NK-92 (cell line): ENCODE data around the gene KIT.
"Not testable (repeated sequence)": the region's sequence is repeated elsewhere in the genome, so short reads cannot be mapped to it uniquely, and the experiment has no call there.

Experiments used
- DNase-seq: peaks from one replicate; lab custom pipeline; 2025; ENCODE audit not compliant: unreplicated experiment; lab: John Stamatoyannopoulos, UW

KIT gene

GRCh38 chr4:54657551-54658251 is at the start of gene KIT:
TSS of gene KIT (plus strand) at chr4:54657957. CDS start at chr4:54658015, 58 bp downstream.
- DNase-seq = no peak

- DNase-seq = no peak
Measured at GRCh38 chr4:54609310-54609709, 48.4 kb upstream of the KIT start.

- DNase-seq = no peak
Measured at GRCh38 chr4:54614149-54614548, 43.6 kb upstream of the KIT start.

- no peak for DNase-seq
Measured at GRCh38 chr4:54620773-54621172, 37.0 kb upstream of the KIT start.

- DNase-seq = no peak
Measured at GRCh38 chr4:54625391-54625790, 32.4 kb upstream of the KIT start.

GRCh38 chr4:54626113-54626512 is 31.6 kb upstream of the KIT start:
- DNase-seq = no peak

- no peak for DNase-seq
Measured at GRCh38 chr4:54632537-54632936, 25.2 kb upstream of the KIT start.

- DNase-seq = not testable (repeated sequence)
Measured at GRCh38 chr4:54633102-54633740, 24.5 kb upstream of the KIT start.

- no peak for DNase-seq
Measured at GRCh38 chr4:54635318-54635717, 22.4 kb upstream of the KIT start.

- no peak for DNase-seq
Measured at GRCh38 chr4:54637325-54637724, 20.4 kb upstream of the KIT start.

- not testable (repeated sequence) for DNase-seq
Measured at GRCh38 chr4:54641101-54641500, 16.7 kb upstream of the KIT start.

GRCh38 chr4:54643172-54643571 is 14.6 kb upstream of the KIT start:
- DNase-seq = no peak

- DNase-seq = no peak
Measured at GRCh38 chr4:54643958-54644751, 13.6 kb upstream of the KIT start.

GRCh38 chr4:54645830-54646229 is 11.9 kb upstream of the KIT start:
- no peak for DNase-seq

- no peak for DNase-seq
Measured at GRCh38 chr4:54647070-54647469, 10.7 kb upstream of the KIT start.

GRCh38 chr4:54651050-54651449 is 6.7 kb upstream of the KIT start:
- DNase-seq = no peak

GRCh38 chr4:54654753-54655152 is 3.0 kb upstream of the KIT start:
- no peak for DNase-seq

GRCh38 chr4:54657185-54657550 is 589 bp upstream of the KIT start:
- DNase-seq = no peak

GRCh38 chr4:54658252-54659093 is 716 bp downstream of the KIT start:
- no peak for DNase-seq

- DNase-seq = no peak
Measured at GRCh38 chr4:54659313-54659712, 1.6 kb downstream of the KIT start.
